Fibroblast of lung (primary cell): Measurements from ENCODE around the gene NR3C2.

ENCODE experiments used
- EZH2 ChIP-seq: IDR thresholded peaks from 2 replicates; pipeline ENCODE4 v1.5.1; 2012; ENCODE audit warnings: low read length, control low read depth, mild to moderate bottlenecking; ENCODE audit errors: missing control alignments
- TF ChIP-seq, protein P1 (sequence below), 2 donors: IDR thresholded peaks in 1 of 2; conservative IDR thresholded peaks in 1 of 2; 1 replicate in 1 of 2; 2 replicates in 1 of 2; pipeline ENCODE4 v1.5.1; 2011 to 2012; ENCODE audit warnings: low read length in 2 of 2, control low read depth in 1 of 2, inconsistent platforms in 1 of 2, low read depth in 1 of 2, mild to moderate bottlenecking in 1 of 2

DNA sequence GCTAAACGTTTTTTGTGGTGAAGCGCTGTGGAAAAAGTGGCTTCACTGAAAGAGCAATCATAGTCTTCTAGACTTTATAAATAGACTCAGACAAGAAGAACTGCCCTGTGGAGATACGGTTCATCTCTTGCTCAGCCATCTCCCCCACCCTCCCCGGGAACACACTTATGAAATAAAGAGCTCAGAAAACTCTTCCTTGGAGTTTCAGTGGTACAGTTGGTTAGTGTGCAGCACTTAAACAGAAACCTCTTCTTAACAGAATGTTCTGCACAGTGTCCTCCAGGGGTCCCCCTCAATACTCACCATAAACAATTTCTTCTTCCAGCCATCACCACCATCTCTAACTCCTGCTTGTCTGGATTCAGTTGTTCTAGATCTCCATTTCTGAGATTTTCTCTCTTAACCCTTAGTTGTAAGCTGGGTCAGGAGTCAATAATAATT lies 397.3 kb downstream of the NR3C2 start:
- TF ChIP-seq, protein P1, sequence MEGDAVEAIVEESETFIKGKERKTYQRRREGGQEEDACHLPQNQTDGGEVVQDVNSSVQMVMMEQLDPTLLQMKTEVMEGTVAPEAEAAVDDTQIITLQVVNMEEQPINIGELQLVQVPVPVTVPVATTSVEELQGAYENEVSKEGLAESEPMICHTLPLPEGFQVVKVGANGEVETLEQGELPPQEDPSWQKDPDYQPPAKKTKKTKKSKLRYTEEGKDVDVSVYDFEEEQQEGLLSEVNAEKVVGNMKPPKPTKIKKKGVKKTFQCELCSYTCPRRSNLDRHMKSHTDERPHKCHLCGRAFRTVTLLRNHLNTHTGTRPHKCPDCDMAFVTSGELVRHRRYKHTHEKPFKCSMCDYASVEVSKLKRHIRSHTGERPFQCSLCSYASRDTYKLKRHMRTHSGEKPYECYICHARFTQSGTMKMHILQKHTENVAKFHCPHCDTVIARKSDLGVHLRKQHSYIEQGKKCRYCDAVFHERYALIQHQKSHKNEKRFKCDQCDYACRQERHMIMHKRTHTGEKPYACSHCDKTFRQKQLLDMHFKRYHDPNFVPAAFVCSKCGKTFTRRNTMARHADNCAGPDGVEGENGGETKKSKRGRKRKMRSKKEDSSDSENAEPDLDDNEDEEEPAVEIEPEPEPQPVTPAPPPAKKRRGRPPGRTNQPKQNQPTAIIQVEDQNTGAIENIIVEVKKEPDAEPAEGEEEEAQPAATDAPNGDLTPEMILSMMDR (conservative IDR thresholded peaks at IDR 0.05 in 1 of 2, IDR thresholded peaks at IDR 0.05 in 1 of 2; ENCODE audit: low read depth in 1 of 2, low read length in 2 of 2) = peak; percentile 7 to 16
- no peak for TF ChIP-seq EZH2
